Measurements from ENCODE around the gene WWOX.
A peak's percentile ranks its signal among the peaks of the same experiment; 100 is the strongest.

The WWOX gene

DNA sequence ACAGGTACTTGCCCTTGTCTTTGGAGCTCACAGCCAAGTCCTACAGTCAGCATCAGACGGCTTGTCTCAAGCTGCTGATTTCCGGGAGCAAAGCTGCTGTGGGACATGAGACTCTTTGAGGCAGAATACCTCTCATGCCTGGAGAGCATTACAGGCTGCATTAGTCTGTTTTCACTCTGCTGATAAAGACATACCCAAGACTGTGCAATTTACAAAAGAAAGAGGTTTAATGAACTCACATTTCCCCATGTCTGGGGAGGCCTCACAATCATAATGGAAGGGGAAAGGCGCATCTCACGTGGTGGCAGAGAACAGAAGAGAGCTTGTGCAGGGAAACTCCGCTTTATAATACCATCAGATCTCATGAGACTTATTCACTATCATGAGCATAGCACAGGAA lies 661.2 kb downstream of the WWOX start:
- H2AFZ ChIP-seq (ENCODE audit: insufficient read depth, low read length, poor library complexity), result no peak overlapping the region
- no peak overlapping the region for H3K18ac ChIP-seq (ENCODE audit: low read length)
- H2BK5ac ChIP-seq (ENCODE audit: low read depth, low read length, poor library complexity), result no peak overlapping the region
- H3K36me3 ChIP-seq (ENCODE audit: control insufficient read depth in 1 of 2, insufficient read depth in 2 of 2, low read length in 2 of 2), result no peaks in the 10 kb centered on the region
- no peak overlapping the region for H3K27ac ChIP-seq (ENCODE audit: low read depth, low read length)
- H2AK5ac ChIP-seq (ENCODE audit: low read length), result no peak overlapping the region
- no peak for DNase-seq
- no peaks in the 10 kb centered on the region for H3K9me3 ChIP-seq (ENCODE audit: insufficient read depth, low read depth, low read length)
- H3K79me1 ChIP-seq (ENCODE audit: low read length), result no peaks in the 10 kb centered on the region
- no peak overlapping the region for H3K9ac ChIP-seq (ENCODE audit: low read length)
- H2BK12ac ChIP-seq (ENCODE audit: low read length), result no peak overlapping the region
- peaks cover 0 to 3% of the 10 kb centered on the region in 2 experiments for H3K4me1 ChIP-seq (ENCODE audit: control insufficient read depth in 1 of 2, insufficient read depth in 2 of 2, low read length in 2 of 2)
- no peak overlapping the region for H3K4me2 ChIP-seq (ENCODE audit: low read length)
- no peak overlapping the region for H2BK120ac ChIP-seq (ENCODE audit: insufficient read depth, low read length, poor library complexity)
- no peak overlapping the region for H3K4me3 ChIP-seq (ENCODE audit: low read depth, low read length)
- no peak overlapping the region for H4K91ac ChIP-seq (ENCODE audit: low read depth, low read length)
- H3K14ac ChIP-seq (ENCODE audit: low read length), result no peak overlapping the region
- no peak overlapping the region for H3K23ac ChIP-seq (ENCODE audit: low read length)
- no peak overlapping the region for H4K12ac ChIP-seq (ENCODE audit: low read depth, low read length)
- WGBS (ENCODE audit: extremely low coverage, insufficient coverage, insufficient read length), result no CpG with 5 or more reads among the region's 5 CpGs
- H3K79me2 ChIP-seq (ENCODE audit: control insufficient read depth, insufficient read depth, low read length, poor library complexity), result no peaks in the 10 kb centered on the region
- H3K4ac ChIP-seq (ENCODE audit: low read depth, low read length), result no peak overlapping the region
- H3K27me3 ChIP-seq (ENCODE audit: insufficient read depth, low read length), result no peaks in the 10 kb centered on the region
- no peak overlapping the region for H4K8ac ChIP-seq (ENCODE audit: low read depth, low read length)

DNA sequence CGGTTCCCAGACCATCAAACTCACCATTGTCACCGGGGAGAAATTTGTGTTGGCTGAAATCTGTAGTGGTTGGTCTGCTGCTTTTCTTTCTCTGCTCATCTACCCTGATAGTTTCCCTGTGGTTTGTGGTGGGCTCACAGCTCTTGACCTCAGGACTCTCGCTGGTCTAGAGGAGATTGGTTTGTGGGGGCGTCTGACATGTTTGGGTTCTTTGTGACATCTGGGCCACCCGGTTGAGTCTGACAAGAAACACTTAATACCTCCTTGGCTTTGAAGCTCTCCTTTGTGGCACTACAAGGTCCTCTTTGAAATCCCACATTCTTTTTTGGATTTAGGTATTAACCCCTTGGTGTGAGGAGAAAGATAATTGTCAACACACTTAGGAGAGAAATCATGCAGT lies 662.0 kb downstream of the WWOX start:
- Histone ChIP-seq H3K14ac (ENCODE audit: low read length) (no peak overlapping the region), H2BK12ac (ENCODE audit: low read length) (no peak overlapping the region), H4K91ac (ENCODE audit: low read depth, low read length) (peak overlapping the region; percentile 57), H3K9me3 (ENCODE audit: insufficient read depth, low read depth, low read length) (no peaks in the 10 kb centered on the region), H3K79me2 (ENCODE audit: control insufficient read depth, insufficient read depth, low read length, poor library complexity) (no peaks in the 10 kb centered on the region), H4K8ac (ENCODE audit: low read depth, low read length) (no peak overlapping the region), H3K27ac (ENCODE audit: low read depth, low read length) (no peak overlapping the region), H3K9ac (ENCODE audit: low read length) (no peak overlapping the region), H2AFZ (ENCODE audit: insufficient read depth, low read length, poor library complexity) (no peak overlapping the region), H2AK5ac (ENCODE audit: low read length) (peak overlapping the region; percentile 65), H3K4me1 (ENCODE audit: control insufficient read depth in 1 of 2, insufficient read depth in 2 of 2, low read length in 2 of 2) (peaks cover 0 to 3% of the 10 kb centered on the region in 2 experiments), H3K27me3 (ENCODE audit: insufficient read depth, low read length) (no peaks in the 10 kb centered on the region), H3K79me1 (ENCODE audit: low read length) (peaks cover 2% of the 10 kb centered on the region), H4K12ac (ENCODE audit: low read depth, low read length) (no peak overlapping the region), H3K23ac (ENCODE audit: low read length) (no peak overlapping the region), H3K4ac (ENCODE audit: low read depth, low read length) (no peak overlapping the region), H3K36me3 (ENCODE audit: control insufficient read depth in 1 of 2, insufficient read depth in 2 of 2, low read length in 2 of 2) (no peaks in the 10 kb centered on the region), H3K18ac (ENCODE audit: low read length) (no peak overlapping the region), H2BK5ac (ENCODE audit: low read depth, low read length, poor library complexity) (no peak overlapping the region), H3K4me2 (ENCODE audit: low read length) (no peak overlapping the region), H3K4me3 (ENCODE audit: low read depth, low read length) (no peak overlapping the region), H2BK120ac (ENCODE audit: insufficient read depth, low read length, poor library complexity) (no peak overlapping the region)
- DNase-seq, result no peak
- no CpG with 5 or more reads among the region's 5 CpGs for WGBS (ENCODE audit: extremely low coverage, insufficient coverage, insufficient read length)

DNA sequence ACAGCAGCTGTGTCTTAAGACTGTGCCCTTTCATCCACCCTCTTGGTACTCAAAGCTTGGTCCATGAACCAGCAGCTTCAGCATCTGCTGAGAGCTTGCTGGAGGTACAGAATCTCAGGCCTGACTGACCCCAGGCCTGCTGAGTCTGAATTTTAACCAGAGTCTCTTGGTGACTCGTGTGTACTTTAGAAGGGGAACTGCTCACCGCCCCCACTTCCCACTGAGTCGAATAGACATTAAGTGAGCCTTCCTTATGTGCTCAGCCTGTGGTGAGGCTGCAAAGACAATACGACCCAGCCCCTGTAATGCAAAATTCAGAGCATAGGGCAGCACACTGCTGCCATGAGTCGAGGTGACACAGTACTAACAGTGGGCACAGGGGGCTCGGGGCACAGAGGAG lies 662.8 kb downstream of the WWOX start:
- peak overlapping the region; percentile 29 for H2AK5ac ChIP-seq (ENCODE audit: low read length)
- no peak overlapping the region for H4K8ac ChIP-seq (ENCODE audit: low read depth, low read length)
- no peak overlapping the region for H3K27ac ChIP-seq (ENCODE audit: low read depth, low read length)
- H3K79me2 ChIP-seq (ENCODE audit: control insufficient read depth, insufficient read depth, low read length, poor library complexity), result no peaks in the 10 kb centered on the region
- no peak overlapping the region for H3K4me2 ChIP-seq (ENCODE audit: low read length)
- H3K18ac ChIP-seq (ENCODE audit: low read length), result no peak overlapping the region
- H2BK12ac ChIP-seq (ENCODE audit: low read length), result peak overlapping the region; percentile 43
- peaks cover 0 to 3% of the 10 kb centered on the region in 2 experiments for H3K4me1 ChIP-seq (ENCODE audit: control insufficient read depth in 1 of 2, insufficient read depth in 2 of 2, low read length in 2 of 2)
- H3K36me3 ChIP-seq (ENCODE audit: control insufficient read depth in 1 of 2, insufficient read depth in 2 of 2, low read length in 2 of 2), result no peaks in the 10 kb centered on the region
- H3K14ac ChIP-seq (ENCODE audit: low read length), result no peak overlapping the region
- DNase-seq, result no peak
- no peak overlapping the region for H4K91ac ChIP-seq (ENCODE audit: low read depth, low read length)
- no peak overlapping the region for H3K9ac ChIP-seq (ENCODE audit: low read length)
- H2AFZ ChIP-seq (ENCODE audit: insufficient read depth, low read length, poor library complexity), result no peak overlapping the region
- H2BK120ac ChIP-seq (ENCODE audit: insufficient read depth, low read length, poor library complexity), result no peak overlapping the region
- H3K9me3 ChIP-seq (ENCODE audit: insufficient read depth, low read depth, low read length), result no peaks in the 10 kb centered on the region
- H2BK5ac ChIP-seq (ENCODE audit: low read depth, low read length, poor library complexity), result no peak overlapping the region
- no CpG with 5 or more reads among the region's 6 CpGs for WGBS (ENCODE audit: extremely low coverage, insufficient coverage, insufficient read length)
- H3K79me1 ChIP-seq (ENCODE audit: low read length), result peaks cover 2% of the 10 kb centered on the region
- no peaks in the 10 kb centered on the region for H3K27me3 ChIP-seq (ENCODE audit: insufficient read depth, low read length)
- H3K4ac ChIP-seq (ENCODE audit: low read depth, low read length), result no peak overlapping the region
- H4K12ac ChIP-seq (ENCODE audit: low read depth, low read length), result no peak overlapping the region
- no peak overlapping the region for H3K23ac ChIP-seq (ENCODE audit: low read length)
- H3K4me3 ChIP-seq (ENCODE audit: low read depth, low read length), result no peak overlapping the region

DNA sequence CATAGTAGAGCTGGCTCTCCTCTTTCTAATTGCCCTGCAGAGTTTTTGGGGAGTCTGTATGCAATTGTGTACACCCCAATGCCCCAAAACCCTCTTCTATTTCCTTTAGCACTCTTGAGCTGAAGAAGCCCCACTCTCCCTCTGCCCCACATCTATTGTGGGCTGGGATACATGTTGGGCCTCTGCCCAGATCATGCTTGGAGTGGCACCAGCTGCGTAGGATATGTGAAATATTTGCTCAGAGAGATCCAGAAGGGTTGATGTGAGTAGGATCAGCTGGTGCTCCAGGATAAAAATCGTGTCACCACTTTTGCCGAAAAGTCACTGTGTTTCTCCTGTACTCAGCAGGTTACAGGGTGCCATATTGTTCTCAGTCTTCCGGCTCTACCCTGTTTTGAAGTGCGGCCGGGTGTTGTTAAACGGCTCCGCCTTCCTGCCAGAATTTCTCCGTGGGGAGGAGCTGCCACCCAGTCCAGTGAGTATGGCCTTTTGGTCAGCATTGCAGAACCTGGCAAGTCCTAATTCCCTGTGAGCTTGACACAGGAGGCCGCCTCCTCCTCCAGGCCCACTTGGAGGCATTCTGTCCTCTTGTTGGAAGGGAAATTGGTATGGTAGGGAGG lies 664.5 kb downstream of the WWOX start:
- no peak overlapping the region for H3K27ac ChIP-seq (ENCODE audit: low read depth, low read length)
- no peak overlapping the region for H3K4me3 ChIP-seq (ENCODE audit: low read depth, low read length)
- H3K4ac ChIP-seq (ENCODE audit: low read depth, low read length), result no peak overlapping the region
- no peak overlapping the region for H2BK5ac ChIP-seq (ENCODE audit: low read depth, low read length, poor library complexity)
- H4K8ac ChIP-seq (ENCODE audit: low read depth, low read length), result no peak overlapping the region
- H3K4me2 ChIP-seq (ENCODE audit: low read length), result no peak overlapping the region
- H3K23ac ChIP-seq (ENCODE audit: low read length), result no peak overlapping the region
- peaks cover 0 to 3% of the 10 kb centered on the region in 2 experiments for H3K4me1 ChIP-seq (ENCODE audit: control insufficient read depth in 1 of 2, insufficient read depth in 2 of 2, low read length in 2 of 2)
- DNase-seq, result no peak
- no peaks in the 10 kb centered on the region for H3K27me3 ChIP-seq (ENCODE audit: insufficient read depth, low read length)
- peaks cover 2% of the 10 kb centered on the region for H3K79me1 ChIP-seq (ENCODE audit: low read length)
- H3K9ac ChIP-seq (ENCODE audit: low read length), result no peak overlapping the region
- no peak overlapping the region for H2AK5ac ChIP-seq (ENCODE audit: low read length)
- H3K36me3 ChIP-seq (ENCODE audit: control insufficient read depth in 1 of 2, insufficient read depth in 2 of 2, low read length in 2 of 2), result no peaks in the 10 kb centered on the region
- no peak overlapping the region for H2BK12ac ChIP-seq (ENCODE audit: low read length)
- no peak overlapping the region for H4K91ac ChIP-seq (ENCODE audit: low read depth, low read length)
- H2AFZ ChIP-seq (ENCODE audit: insufficient read depth, low read length, poor library complexity), result no peak overlapping the region
- WGBS (ENCODE audit: extremely low coverage, insufficient coverage, insufficient read length), result no CpG with 5 or more reads among the region's 10 CpGs
- no peaks in the 10 kb centered on the region for H3K79me2 ChIP-seq (ENCODE audit: control insufficient read depth, insufficient read depth, low read length, poor library complexity)
- no peak overlapping the region for H2BK120ac ChIP-seq (ENCODE audit: insufficient read depth, low read length, poor library complexity)
- H3K9me3 ChIP-seq (ENCODE audit: insufficient read depth, low read depth, low read length), result no peaks in the 10 kb centered on the region
- no peak overlapping the region for H3K18ac ChIP-seq (ENCODE audit: low read length)
- no peak overlapping the region for H4K12ac ChIP-seq (ENCODE audit: low read depth, low read length)
- H3K14ac ChIP-seq (ENCODE audit: low read length), result no peak overlapping the region
